ENCODE measurements around the gene RAB31. TPM values are rescaled to one million over a fixed set of nuclear protein-coding genes. Genes with fewer than 3 reads are reported as not detected.

RAB31 gene
- total RNA-seq, 1 experiment from 2014 or later: 72.2 TPM

GRCh38 chr18:9726936-9727335 lies 18.8 kb downstream of the RAB31 start:
- H3K27ac ChIP-seq: no peak overlapping the region
- no peak for DNase-seq (ENCODE audit: low read depth in 1 of 2, low spot score in 2 of 2)
- no peaks in the 10 kb centered on the region for H3K27me3 ChIP-seq (replicated peaks)
- H3K4me1 ChIP-seq (replicated peaks): peaks cover 11% of the 10 kb centered on the region
- H3K36me3 ChIP-seq: peaks cover 46% of the 10 kb centered on the region
- no peaks in the 10 kb centered on the region for H3K9me3 ChIP-seq (replicated peaks)
- H3K4me3 ChIP-seq: no peak overlapping the region

GRCh38 chr18:9730786-9731185 lies 22.7 kb downstream of the RAB31 start:
- Histone ChIP-seq H3K4me3 (no peak overlapping the region), H3K36me3 (peaks cover 39% of the 10 kb centered on the region), H3K27me3 (replicated peaks) (no peaks in the 10 kb centered on the region), H3K4me1 (replicated peaks) (peaks cover 11% of the 10 kb centered on the region), H3K27ac (no peak overlapping the region), H3K9me3 (replicated peaks) (no peaks in the 10 kb centered on the region)
- no peak for DNase-seq (ENCODE audit: low read depth in 1 of 2, low spot score in 2 of 2)

GRCh38 chr18:9731380-9731779 lies 23.3 kb downstream of the RAB31 start:
- no peak overlapping the region for H3K4me3 ChIP-seq

GRCh38 chr18:9732031-9732430 lies 23.9 kb downstream of the RAB31 start:
- Histone ChIP-seq H3K27ac (no peak overlapping the region), H3K4me1 (replicated peaks) (peaks cover 16% of the 10 kb centered on the region), H3K9me3 (replicated peaks) (no peaks in the 10 kb centered on the region), H3K27me3 (replicated peaks) (no peaks in the 10 kb centered on the region), H3K36me3 (peaks cover 35% of the 10 kb centered on the region), H3K4me3 (no peak overlapping the region)
- no peak for DNase-seq (ENCODE audit: low read depth in 1 of 2, low spot score in 2 of 2)

More at GRCh38 chr18:9731380-9731779, 23.3 kb downstream of the RAB31 start:
- H3K36me3 ChIP-seq: peaks cover 39% of the 10 kb centered on the region
- peaks cover 11% of the 10 kb centered on the region for H3K4me1 ChIP-seq (replicated peaks)
- DNase-seq (ENCODE audit: low read depth in 1 of 2, low spot score in 2 of 2): no peak
- no peak overlapping the region for H3K27ac ChIP-seq
- no peaks in the 10 kb centered on the region for H3K9me3 ChIP-seq (replicated peaks)
- no peaks in the 10 kb centered on the region for H3K27me3 ChIP-seq (replicated peaks)

GRCh38 chr18:9734189-9734588 lies 26.1 kb downstream of the RAB31 start:
- H3K4me3 ChIP-seq: no peak overlapping the region
- no peak overlapping the region for H3K27ac ChIP-seq
- peaks cover 39% of the 10 kb centered on the region for H3K36me3 ChIP-seq
- no peaks in the 10 kb centered on the region for H3K27me3 ChIP-seq (replicated peaks)
- no peak for DNase-seq (ENCODE audit: low read depth in 1 of 2, low spot score in 2 of 2)
- H3K9me3 ChIP-seq (replicated peaks): no peaks in the 10 kb centered on the region
- H3K4me1 ChIP-seq (replicated peaks): peaks cover 35% of the 10 kb centered on the region

GRCh38 chr18:9735238-9735637 lies 27.1 kb downstream of the RAB31 start:
- Histone ChIP-seq H3K4me1 (replicated peaks) (peaks cover 46% of the 10 kb centered on the region), H3K9me3 (replicated peaks) (no peaks in the 10 kb centered on the region)
- no peak for DNase-seq (ENCODE audit: low read depth in 1 of 2, low spot score in 2 of 2)

GRCh38 chr18:9735879-9736278 lies 27.8 kb downstream of the RAB31 start:
- H3K27me3 ChIP-seq (replicated peaks): no peaks in the 10 kb centered on the region
- no peak overlapping the region for H3K4me3 ChIP-seq

More at GRCh38 chr18:9735238-9735637, 27.1 kb downstream of the RAB31 start:
- Histone ChIP-seq H3K4me3 (no peak overlapping the region), H3K27me3 (replicated peaks) (no peaks in the 10 kb centered on the region), H3K27ac (no peak overlapping the region), H3K36me3 (peaks cover 36% of the 10 kb centered on the region)

GRCh38 chr18:9736286-9736835 lies 28.3 kb downstream of the RAB31 start:
- H3K4me3 ChIP-seq: no peak overlapping the region
- no peak overlapping the region for H3K27ac ChIP-seq
- no peaks in the 10 kb centered on the region for H3K9me3 ChIP-seq (replicated peaks)

More at GRCh38 chr18:9735879-9736278, 27.8 kb downstream of the RAB31 start:
- Histone ChIP-seq H3K27ac (no peak overlapping the region), H3K4me1 (replicated peaks) (peaks cover 50% of the 10 kb centered on the region), H3K9me3 (replicated peaks) (no peaks in the 10 kb centered on the region), H3K36me3 (peaks cover 36% of the 10 kb centered on the region)
- no peak for DNase-seq (ENCODE audit: low read depth in 1 of 2, low spot score in 2 of 2)

GRCh38 chr18:9737006-9737405 lies 28.9 kb downstream of the RAB31 start:
- no peak for DNase-seq (ENCODE audit: low read depth in 1 of 2, low spot score in 2 of 2)
- Histone ChIP-seq H3K9me3 (replicated peaks) (no peaks in the 10 kb centered on the region), H3K27me3 (replicated peaks) (no peaks in the 10 kb centered on the region), H3K4me3 (no peak overlapping the region), H3K36me3 (peaks cover 31% of the 10 kb centered on the region), H3K27ac (no peak overlapping the region), H3K4me1 (replicated peaks) (peaks cover 53% of the 10 kb centered on the region)

More at GRCh38 chr18:9736286-9736835, 28.3 kb downstream of the RAB31 start:
- Histone ChIP-seq H3K27me3 (replicated peaks) (no peaks in the 10 kb centered on the region), H3K36me3 (peaks cover 36% of the 10 kb centered on the region), H3K4me1 (replicated peaks) (peaks cover 51% of the 10 kb centered on the region)
- no peak for DNase-seq (ENCODE audit: low read depth in 1 of 2, low spot score in 2 of 2)

- no peak for DNase-seq (ENCODE audit: low read depth in 1 of 2, low spot score in 2 of 2)
- Histone ChIP-seq H3K36me3 (peaks cover 26% of the 10 kb centered on the region), H3K4me3 (no peak overlapping the region), H3K27me3 (replicated peaks) (no peaks in the 10 kb centered on the region), H3K9me3 (replicated peaks) (no peaks in the 10 kb centered on the region), H3K27ac (no peak overlapping the region), H3K4me1 (replicated peaks) (peaks cover 59% of the 10 kb centered on the region)
These were observed 29.5 kb downstream of the RAB31 start for GRCh38 chr18:9737472-9738121.

- Histone ChIP-seq H3K4me1 (replicated peaks) (peaks cover 67% of the 10 kb centered on the region), H3K4me3 (no peak overlapping the region), H3K27ac (no peak overlapping the region), H3K36me3 (peaks cover 17% of the 10 kb centered on the region), H3K27me3 (replicated peaks) (no peaks in the 10 kb centered on the region), H3K9me3 (replicated peaks) (no peaks in the 10 kb centered on the region)
- DNase-seq (ENCODE audit: low read depth in 1 of 2, low spot score in 2 of 2): no peak
These were observed 30.3 kb downstream of the RAB31 start for GRCh38 chr18:9738266-9738969.

GRCh38 chr18:9739516-9739915 lies 31.4 kb downstream of the RAB31 start:
- no peaks in the 10 kb centered on the region for H3K9me3 ChIP-seq (replicated peaks)
- H3K4me3 ChIP-seq: no peak overlapping the region
- H3K36me3 ChIP-seq: peaks cover 14% of the 10 kb centered on the region; the same call in 1 of the 2 replicates
- H3K27me3 ChIP-seq (replicated peaks): no peaks in the 10 kb centered on the region
- DNase-seq (ENCODE audit: low read depth in 1 of 2, low spot score in 2 of 2): no peak
- peak overlapping the region; percentile 91 for H3K27ac ChIP-seq
- H3K4me1 ChIP-seq (replicated peaks): peaks cover 78% of the 10 kb centered on the region

- H3K4me3 ChIP-seq: no peak overlapping the region
- peaks cover 80% of the 10 kb centered on the region for H3K4me1 ChIP-seq (replicated peaks)
- H3K36me3 ChIP-seq: peaks cover 14% of the 10 kb centered on the region; the same call in 1 of the 2 replicates
- no peaks in the 10 kb centered on the region for H3K27me3 ChIP-seq (replicated peaks)
- H3K27ac ChIP-seq: peak overlapping the region; percentile 91
- DNase-seq (ENCODE audit: low read depth in 1 of 2, low spot score in 2 of 2): peak in 1 of 2 experiments; percentile 39
- H3K9me3 ChIP-seq (replicated peaks): no peaks in the 10 kb centered on the region
These were observed 32.0 kb downstream of the RAB31 start for GRCh38 chr18:9740071-9740470.

- H3K36me3 ChIP-seq: peaks cover 12% of the 10 kb centered on the region; the same call in 1 of the 2 replicates
- H3K9me3 ChIP-seq (replicated peaks): no peaks in the 10 kb centered on the region
- no peak overlapping the region for H3K4me3 ChIP-seq
- DNase-seq (ENCODE audit: low read depth in 1 of 2, low spot score in 2 of 2): no peak
- no peaks in the 10 kb centered on the region for H3K27me3 ChIP-seq (replicated peaks)
- peak overlapping the region; percentile 91 for H3K27ac ChIP-seq
- peaks cover 80% of the 10 kb centered on the region for H3K4me1 ChIP-seq (replicated peaks)
These were observed 33.3 kb downstream of the RAB31 start for GRCh38 chr18:9741406-9741792.
